Upper lobe of right lung (tissue), 1 donor: ENCODE measurements around the gene CD47. TPM values are rescaled to one million over a fixed set of nuclear protein-coding genes. Genes with fewer than 3 reads are reported as not detected.

Experiments used
- ATAC-seq: fragments of 200-7000 bp; cut with Tn5 transposase; one replicate; pipeline ENCODE4 v1.9.1; 2020; ENCODE audit warnings: mild to moderate bottlenecking, moderate library complexity
- DNase-seq: peaks from one replicate; pipeline ENCODE4 v3.0.0-alpha.2; 2020
- H3K27ac ChIP-seq: fragments of 200-600 bp; one replicate; pipeline ENCODE4 v1.8.0; 2022
- H3K27me3 ChIP-seq: fragments of 200-600 bp; one replicate; pipeline ENCODE4 v1.8.0; 2022; ENCODE audit warnings: mild to moderate bottlenecking
- H3K36me3 ChIP-seq: fragments of 200-600 bp; one replicate; pipeline ENCODE4 v1.8.0; 2022
- H3K4me1 ChIP-seq: fragments of 200-600 bp; one replicate; pipeline ENCODE4 v1.8.0; 2022
- H3K4me3 ChIP-seq: fragments of 200-600 bp; one replicate; pipeline ENCODE4 v1.8.0; 2022; ENCODE audit warnings: mild to moderate bottlenecking
- H3K9me3 ChIP-seq: fragments of 200-600 bp; one replicate; pipeline ENCODE4 v1.8.0; 2022
- intact Hi-C: fragments of 100-400 bp; cut with DNase I; formaldehyde crosslinking; loops from one replicate; pipeline ENCODE4 v1.11.0; 2022
- total RNA-seq: library from RNA; stranded (reverse); fragmentation: NEBNext Ultra II Directional; extraction: Animal tissue kit (Norgen Biotek cat#: 25700); gene quantifications from one replicate; pipeline ENCODE4 v1.2.1, GENCODE V29; 2021
- TF ChIP-seq, protein P1 (sequence below): fragments of 200-600 bp; IDR thresholded peaks from one replicate; pipeline ENCODE4 v1.8.0; 2022; ENCODE audit warnings: antibody characterized with exemption
- donor health status: DM: no; HTN: yes; CAD: no; lungs with severe emphysema.

CD47 gene
- total RNA-seq, 1 donor from 2014 or later = 228 TPM

DNA sequence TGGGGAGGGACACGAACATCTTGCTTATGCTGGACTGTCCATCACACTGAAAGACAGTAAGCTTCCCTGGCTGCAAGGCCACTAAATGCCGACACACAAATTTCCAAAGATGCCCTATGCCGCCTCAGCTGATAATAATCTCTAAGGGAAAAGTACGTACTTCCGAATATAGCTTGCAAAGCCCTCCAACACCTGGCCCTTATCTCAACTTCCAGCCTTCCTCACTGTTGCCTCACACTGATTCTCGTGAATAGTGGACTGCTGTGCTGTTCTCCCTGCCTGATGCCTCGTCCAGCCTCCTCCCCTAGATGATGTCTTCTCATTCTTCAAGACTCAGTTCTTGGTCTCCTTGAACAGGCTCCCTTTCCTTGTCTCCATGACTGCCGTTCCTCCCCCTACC is 72.3 kb downstream of the CD47 start:
- no peaks in the 10 kb centered on the region for H3K9me3 ChIP-seq
- H3K36me3 ChIP-seq = no peaks in the 10 kb centered on the region
- TF ChIP-seq, protein P1, sequence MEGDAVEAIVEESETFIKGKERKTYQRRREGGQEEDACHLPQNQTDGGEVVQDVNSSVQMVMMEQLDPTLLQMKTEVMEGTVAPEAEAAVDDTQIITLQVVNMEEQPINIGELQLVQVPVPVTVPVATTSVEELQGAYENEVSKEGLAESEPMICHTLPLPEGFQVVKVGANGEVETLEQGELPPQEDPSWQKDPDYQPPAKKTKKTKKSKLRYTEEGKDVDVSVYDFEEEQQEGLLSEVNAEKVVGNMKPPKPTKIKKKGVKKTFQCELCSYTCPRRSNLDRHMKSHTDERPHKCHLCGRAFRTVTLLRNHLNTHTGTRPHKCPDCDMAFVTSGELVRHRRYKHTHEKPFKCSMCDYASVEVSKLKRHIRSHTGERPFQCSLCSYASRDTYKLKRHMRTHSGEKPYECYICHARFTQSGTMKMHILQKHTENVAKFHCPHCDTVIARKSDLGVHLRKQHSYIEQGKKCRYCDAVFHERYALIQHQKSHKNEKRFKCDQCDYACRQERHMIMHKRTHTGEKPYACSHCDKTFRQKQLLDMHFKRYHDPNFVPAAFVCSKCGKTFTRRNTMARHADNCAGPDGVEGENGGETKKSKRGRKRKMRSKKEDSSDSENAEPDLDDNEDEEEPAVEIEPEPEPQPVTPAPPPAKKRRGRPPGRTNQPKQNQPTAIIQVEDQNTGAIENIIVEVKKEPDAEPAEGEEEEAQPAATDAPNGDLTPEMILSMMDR = no peak
- DNase-seq (no peak), ATAC-seq (no peak)
- peaks cover 6% of the 10 kb centered on the region for H3K4me1 ChIP-seq
- no peak overlapping the region for H3K4me3 ChIP-seq
- H3K27ac ChIP-seq = no peak overlapping the region
- intact Hi-C loops = no loop called here
- no peaks in the 10 kb centered on the region for H3K27me3 ChIP-seq

DNA sequence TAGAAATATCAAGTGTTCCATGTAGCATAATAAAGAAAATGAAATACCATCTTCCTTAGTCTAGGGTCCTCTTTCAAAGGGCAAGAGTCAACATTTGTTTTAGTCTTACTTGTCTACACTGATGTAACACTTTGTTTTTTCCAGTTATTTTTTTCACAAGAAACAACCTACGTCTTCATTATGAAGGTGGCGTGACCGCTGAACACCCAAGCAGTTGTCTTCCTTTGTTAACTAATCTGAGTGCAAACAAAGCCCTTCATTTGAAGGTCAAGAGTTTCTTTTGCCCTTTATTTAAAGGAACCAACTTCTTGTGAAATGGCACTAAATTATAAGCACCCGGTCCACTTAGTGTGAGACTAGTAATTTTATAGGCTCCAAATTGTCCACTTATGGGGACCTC is 73.2 kb downstream of the CD47 start:
- intact Hi-C loops = no loop called here
- H3K4me1 ChIP-seq = peaks cover 6% of the 10 kb centered on the region
- ATAC-seq = no peak

DNA sequence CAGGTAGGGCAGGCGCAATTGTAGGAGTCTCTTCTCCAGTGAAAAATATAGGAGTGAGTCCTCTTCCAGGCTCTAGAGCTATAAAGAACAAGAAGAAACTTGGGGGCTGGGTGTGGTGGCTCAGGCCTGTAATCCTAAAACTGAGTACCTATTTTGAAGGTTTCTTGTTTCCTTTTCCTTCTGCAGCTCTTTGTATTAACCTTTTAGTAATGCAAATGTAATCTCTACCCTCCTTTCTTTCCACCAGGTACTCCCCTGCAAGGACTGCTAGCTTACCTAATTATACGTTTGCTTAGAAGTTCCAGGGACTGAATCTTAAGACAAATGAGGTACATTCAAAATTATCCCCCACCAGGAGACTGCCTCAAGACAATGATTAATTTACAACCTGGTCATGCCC is 75.9 kb downstream of the CD47 start:
- ATAC-seq (no peak), DNase-seq (no peak)
- intact Hi-C loops = no loop called here
- Histone ChIP-seq H3K27ac (no peak overlapping the region), H3K36me3 (no peaks in the 10 kb centered on the region), H3K4me1 (no peaks in the 10 kb centered on the region), H3K4me3 (no peak overlapping the region), H3K9me3 (no peaks in the 10 kb centered on the region), H3K27me3 (no peaks in the 10 kb centered on the region)
- TF ChIP-seq, protein P1 = no peak

More for the DNA sequence above, 73.2 kb downstream of the CD47 start:
- no peaks in the 10 kb centered on the region for H3K27me3 ChIP-seq
- no peak overlapping the region for H3K27ac ChIP-seq
- TF ChIP-seq, protein P1 = no peak
- H3K36me3 ChIP-seq = no peaks in the 10 kb centered on the region
- no peak overlapping the region for H3K4me3 ChIP-seq
- no peak for DNase-seq
- H3K9me3 ChIP-seq = no peaks in the 10 kb centered on the region

GRCh38 chr3:108013141-108014055 is 77.4 kb downstream of the CD47 start:
- Histone ChIP-seq H3K4me3 (no peak overlapping the region), H3K4me1 (no peaks in the 10 kb centered on the region), H3K9me3 (no peaks in the 10 kb centered on the region), H3K27ac (no peak overlapping the region), H3K36me3 (no peaks in the 10 kb centered on the region), H3K27me3 (no peaks in the 10 kb centered on the region)
- DNase-seq (no peak), ATAC-seq (no peak)
- intact Hi-C loops = no loop called here
- TF ChIP-seq, protein P1 = no peak

GRCh38 chr3:108012304-108012703 is 78.5 kb downstream of the CD47 start:
- ATAC-seq = no peak
- H3K4me1 ChIP-seq = no peaks in the 10 kb centered on the region
- no peaks in the 10 kb centered on the region for H3K27me3 ChIP-seq
- no peaks in the 10 kb centered on the region for H3K9me3 ChIP-seq
- H3K36me3 ChIP-seq = no peaks in the 10 kb centered on the region
- H3K4me3 ChIP-seq = no peak overlapping the region
- TF ChIP-seq, protein P1 = no peak
- H3K27ac ChIP-seq = no peak overlapping the region
- no peak for DNase-seq
- intact Hi-C loops = no loop called here
